ENCODE measurements around the gene MINDY4B. TPM values are rescaled to one million over a fixed set of nuclear protein-coding genes. Genes with fewer than 3 reads are reported as not detected.
A peak's percentile ranks its signal among the peaks of the same experiment; 100 is the strongest.

The MINDY4B gene
- total and polyA plus RNA-seq, 2 of the 13 experiments (the other 11 are each of a cell fraction or from before 2014, with no cell fraction given) = not detected

DNA sequence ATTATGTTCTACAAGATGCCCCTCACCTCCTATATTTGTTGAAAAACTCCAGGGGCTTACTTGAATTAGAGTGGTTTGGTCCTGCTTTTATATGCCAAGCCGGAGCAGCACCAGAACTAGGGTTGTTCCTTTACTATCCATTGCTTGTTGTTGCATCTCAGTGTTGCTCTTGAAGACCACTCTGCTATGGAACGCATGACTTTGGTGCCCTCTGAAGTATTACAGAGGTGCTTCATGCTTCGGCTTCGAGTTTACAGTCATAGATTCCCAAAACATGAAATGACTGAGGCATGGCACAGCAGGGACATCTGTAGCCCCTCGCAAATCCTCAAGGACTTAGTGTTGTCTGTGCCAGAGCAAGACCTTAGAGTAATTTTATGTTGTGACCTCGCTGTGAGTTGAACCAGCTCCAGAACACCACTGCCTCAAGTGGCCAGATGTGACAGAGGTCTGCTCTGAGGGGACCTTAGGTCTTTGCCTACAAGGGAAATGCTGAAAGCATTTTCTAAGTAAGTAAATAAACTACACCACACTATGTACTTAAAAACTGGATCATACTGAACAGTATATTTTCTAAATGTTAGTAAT, 75.1 kb downstream of the MINDY4B start:
- ChIA-PET POLR2A (interaction anchor here (0.6 to 2.1 kb wide), 2 partner anchors 67 to 126 kb away, joined by 4 to 6 read pairs; partner anchors contain the start of genes ERICH6 and SIAH2), CTCF (ENCODE audit: low intra/inter-chr PET ratio, low total read pairs) (interaction anchor here (1.3 to 1.6 kb wide), 2 partner anchors 43 to 108 kb away, joined by 8 to 11 read pairs; no protein-coding TSS in a partner anchor)
- DNase-seq (ENCODE audit: low spot score) = peak; percentile 41
- FAIRE-seq = peak; percentile 44
- Histone ChIP-seq H3K79me2 (ENCODE audit: insufficient read depth, low read length) (no peaks in the 10 kb centered on the region), H3K9me3 (ENCODE audit: low read length) (no peaks in the 10 kb centered on the region), H3K27ac (ENCODE audit: extremely low read length, insufficient read depth, low read length) (no peak overlapping the region), H3K36me3 (replicated peaks in 1 of 2; ENCODE audit: control insufficient read depth in 1 of 2, insufficient read depth in 2 of 2, low read length in 2 of 2) (no peaks in the 10 kb centered on the region), H3K4me1 (ENCODE audit: insufficient read depth, low read length) (peaks cover 15% of the 10 kb centered on the region; the same call in 1 of the 2 replicates), H3K9ac (ENCODE audit: insufficient read depth, low read depth, low read length) (no peak overlapping the region), H3K27me3 (ENCODE audit: control insufficient read depth in 1 of 2, insufficient read depth in 2 of 2, low read length in 2 of 2) (peaks cover 0 to 1% of the 10 kb centered on the region in 2 experiments; a peak in 2 of 5 replicates), H3K4me3 (replicated peaks in 1 of 3; ENCODE audit: insufficient read depth in 1 of 3, low read depth in 2 of 3, low read length in 3 of 3) (no peak overlapping the region; a peak in 1 of 6 replicates), H2AFZ (ENCODE audit: low read length) (no peak overlapping the region), H3K4me2 (ENCODE audit: low read depth, low read length) (peak overlapping the region; percentile 59), H4K20me1 (ENCODE audit: insufficient read depth, low read length) (no peaks in the 10 kb centered on the region)
- WGBS (ENCODE audit: low lambda C conversion rate) = 19% methylated on average over 6 of the region's 6 CpGs
- ATAC-seq = peak; percentile 96
- in situ Hi-C loops (cut with HindIII; ENCODE audit: extremely low pct_ligation_motif_present, low pct_unique_long_range_greater_than_20kb) = loop anchor here (10.0 kb wide), 1 partner anchor 45 kb away; no protein-coding TSS in a partner anchor
- intact Hi-C loops (cut with micrococcal nuclease; ENCODE audit: unreplicated experiment) = loop anchor here (1.0 to 5.0 kb wide), 2 partner anchors 43 to 109 kb away; no protein-coding TSS in a partner anchor
- TF ChIP-seq XRCC5 (optimal IDR thresholded peaks at IDR 0.05; ENCODE audit: low read length) (peak; percentile 48), CEBPZ (IDR thresholded peaks at IDR 0.05; ENCODE audit: low read length) (no peak), RAD21 (CRISPR knock-in tag; IDR thresholded peaks at IDR 0.05) (peak; percentile 43), SMC3 (IDR thresholded peaks at IDR 0.05; ENCODE audit: low read length) (peak; percentile 33), MBNL3 (CRISPR knock-in tag; conservative IDR thresholded peaks at IDR 0.05) (no peak), STAG1 (CRISPR knock-in tag; IDR thresholded peaks at IDR 0.05) (peak; percentile 67), CTCF (CRISPR knock-in tag; IDR thresholded peaks at IDR 0.05) (peak; percentile 57)
- BruUV-seq (replicated peaks) = no TSS peak
